ENCODE results near the gene ABCC9.

DNA sequence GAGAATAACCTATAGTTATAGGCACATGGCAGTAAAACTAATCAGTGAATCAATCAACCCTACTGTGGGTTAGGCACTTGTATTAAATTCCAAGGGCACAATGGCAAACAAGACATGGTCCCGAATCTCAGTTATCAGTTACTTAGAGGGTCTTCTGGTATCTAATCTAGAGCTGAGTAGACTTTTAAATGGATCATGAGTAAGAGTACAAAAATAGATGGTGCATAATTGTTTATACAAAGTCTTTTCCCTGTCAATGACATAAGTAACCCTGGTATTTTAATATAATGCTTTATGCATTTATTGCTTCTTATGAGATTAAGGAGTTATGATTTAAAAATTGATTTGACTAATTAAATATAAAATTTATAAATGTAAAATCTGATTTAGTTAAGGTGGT, 143.7 kb downstream of the ABCC9 start:
- no peak for TF ChIP-seq CTCF (IDR thresholded peaks at IDR 0.05)
- no peak for TF ChIP-seq POLR2A (IDR thresholded peaks at IDR 0.05)

Measured in ovary (tissue), 3 donors.